HG02798 (cell line): ENCODE results near the gene RSF1.
"Not testable (repeated sequence)": the region's sequence is repeated elsewhere in the genome, so short reads cannot be mapped to it uniquely, and the experiment has no call there.

ENCODE experiments used
- ATAC-seq: cut with Tn5 transposase; IDR thresholded peaks from one replicate; pipeline ENCODE4 v1.9.1; 2021; ENCODE audit warnings: mild to moderate bottlenecking; ENCODE audit not compliant: unreplicated experiment, poor library complexity

RSF1 gene

DNA sequence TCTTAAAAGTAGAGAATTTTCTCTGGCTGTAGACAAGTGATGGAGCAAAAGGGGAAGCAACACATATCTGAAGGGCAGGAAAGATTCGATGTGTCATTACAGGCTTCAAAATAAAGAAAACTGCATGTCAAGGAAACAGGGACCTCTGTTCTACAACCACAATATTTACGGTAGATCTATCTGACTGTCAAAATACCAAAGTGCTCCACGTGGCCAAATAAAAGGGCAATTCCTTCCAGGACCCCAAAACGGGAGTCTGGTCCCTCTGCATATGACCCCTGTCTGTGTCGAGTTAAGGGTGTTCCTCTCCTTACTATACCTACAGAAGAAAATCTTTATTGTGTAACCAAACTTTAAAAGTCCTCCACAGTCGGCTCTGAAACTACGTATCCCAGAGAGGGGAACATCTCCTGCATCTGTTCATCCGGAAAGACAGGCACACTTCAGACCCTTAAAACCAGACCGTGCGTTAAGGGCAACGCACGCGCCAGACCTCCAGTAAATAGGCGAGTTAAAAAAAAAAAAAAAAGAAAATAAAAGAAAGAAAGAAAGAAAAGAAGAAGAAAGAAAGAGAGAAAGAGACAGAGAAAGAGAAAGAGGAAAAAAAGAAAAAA, 183.7 kb downstream of the RSF1 start:
- no peak for ATAC-seq

- not testable (repeated sequence) for ATAC-seq
Observed at GRCh38 chr11:77633926-77634325, 186.6 kb downstream of the RSF1 start.

DNA sequence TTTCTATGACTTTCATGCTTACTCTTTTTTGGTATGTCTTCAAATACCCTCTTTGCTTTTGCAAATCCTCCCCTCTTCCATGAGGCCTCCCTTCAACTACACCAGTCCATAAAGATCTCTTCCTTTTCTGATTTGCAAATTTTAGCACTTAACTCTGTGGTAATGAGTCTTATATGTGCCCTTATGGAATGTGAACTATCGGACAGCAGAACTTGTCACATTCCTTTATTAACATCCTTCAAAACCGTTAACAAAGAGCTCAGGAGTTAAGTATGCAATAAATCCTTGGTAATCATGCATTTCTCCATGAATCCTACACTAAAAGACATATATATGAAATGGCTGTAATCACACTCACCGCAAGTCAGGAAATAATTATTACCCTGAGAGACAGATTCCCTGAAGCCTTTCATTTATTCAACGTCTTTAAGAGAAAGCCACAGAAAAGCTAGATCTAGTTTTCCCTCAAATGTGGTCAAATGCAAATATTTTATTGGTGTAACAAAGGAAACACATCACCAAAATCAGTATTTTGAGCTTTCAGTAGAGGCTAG, 190.3 kb downstream of the RSF1 start:
- ATAC-seq = no peak

DNA sequence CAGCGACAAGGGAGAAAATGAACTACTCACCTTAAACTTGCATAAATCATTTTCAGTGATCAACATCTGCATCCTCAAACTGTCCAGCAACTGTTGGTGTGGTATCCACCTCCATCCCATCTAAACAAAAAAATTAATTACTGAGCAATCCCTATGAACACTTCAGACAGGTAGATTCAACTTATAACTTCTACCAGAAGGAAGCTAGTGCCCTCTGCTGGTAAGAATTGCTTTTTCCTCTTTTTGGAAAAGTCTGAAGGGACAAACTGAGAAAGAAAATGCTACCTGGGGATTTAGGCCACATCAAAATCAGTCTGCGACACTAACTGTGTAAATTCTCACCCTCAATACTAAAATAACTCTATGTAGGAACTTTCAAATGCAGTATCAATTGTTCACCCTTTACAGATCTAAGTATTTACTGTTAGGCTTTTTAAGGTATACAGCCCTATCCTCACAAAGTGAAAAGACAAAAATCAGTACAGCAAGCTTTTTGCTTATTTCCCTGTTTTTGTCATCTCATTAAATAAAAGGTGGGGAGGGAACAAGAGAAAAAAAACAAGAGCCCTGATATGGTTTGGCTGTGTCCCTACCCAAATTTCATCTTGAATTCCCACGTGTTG, 200.8 kb downstream of the RSF1 start:
- no peak for ATAC-seq

- no peak for ATAC-seq
Observed at GRCh38 chr11:77617892-77618291, 202.6 kb downstream of the RSF1 start.

DNA sequence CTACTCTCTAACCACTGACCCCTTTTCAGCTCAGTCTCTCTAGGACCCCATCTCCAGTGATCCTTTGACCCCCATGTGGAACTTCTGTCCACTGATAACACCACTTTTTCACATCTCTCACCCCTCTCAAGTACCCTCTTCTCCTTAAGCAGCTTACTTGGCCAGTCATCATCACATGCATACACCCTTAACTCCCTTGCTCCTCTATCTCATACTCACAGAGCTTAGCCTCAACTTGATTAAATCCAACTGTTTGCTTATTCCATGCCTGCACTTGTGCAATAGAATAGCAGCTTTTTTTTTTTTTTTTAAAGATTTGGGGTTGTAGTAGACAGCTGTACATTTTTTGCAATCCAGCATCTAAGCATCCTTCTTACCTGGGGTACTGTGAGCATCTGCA, 208.6 kb downstream of the RSF1 start:
- ATAC-seq = no peak
